CD4-positive, alpha-beta T cell treated with Interferon gamma for 1 hour (primary cell): ENCODE data around the gene AUTS2.

Experiments
- DNase-seq: peaks from one replicate; pipeline ENCODE4 v3.0.0-alpha.2; 2020

AUTS2 gene

DNA sequence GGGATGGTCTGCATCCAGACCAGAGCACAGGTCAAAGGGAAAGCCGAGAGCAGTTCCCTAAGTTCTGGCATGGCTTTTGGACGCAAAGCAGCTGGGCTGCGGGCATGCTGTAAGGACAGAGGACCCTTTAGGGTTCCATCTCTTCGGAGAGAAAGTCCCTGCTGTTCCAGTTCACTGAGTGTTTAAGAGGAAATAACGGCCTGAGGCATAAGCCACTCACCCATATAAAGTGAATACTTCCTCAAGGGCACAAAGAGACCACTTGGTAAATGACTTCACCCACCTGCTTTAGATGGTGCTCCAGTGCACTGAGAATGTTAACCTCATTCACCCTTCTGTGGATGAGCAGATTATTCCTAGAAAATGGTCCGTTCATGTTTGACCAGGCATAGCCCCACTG, 946.9 kb downstream of the AUTS2 start:
- DNase-seq: no peak

DNA sequence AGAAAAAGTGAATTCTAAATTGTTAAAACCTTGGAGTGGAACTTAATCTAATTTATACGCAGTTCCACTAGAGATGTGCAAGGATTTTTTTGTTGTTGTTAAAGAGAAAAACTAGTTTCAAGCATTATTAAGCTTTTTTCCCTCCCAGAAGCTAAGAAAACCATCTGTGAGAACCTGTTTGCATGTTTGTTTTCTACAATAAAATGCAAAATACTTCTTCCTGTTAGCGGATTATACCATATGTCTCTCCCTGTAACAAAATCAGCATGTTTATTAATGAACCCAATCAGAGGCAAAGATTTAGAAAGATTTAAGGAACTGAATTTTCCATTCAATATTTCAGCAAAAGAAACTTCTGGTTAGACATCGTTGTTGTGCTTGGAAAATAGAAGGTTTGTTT, 953.9 kb downstream of the AUTS2 start:
- no peak for DNase-seq

DNA sequence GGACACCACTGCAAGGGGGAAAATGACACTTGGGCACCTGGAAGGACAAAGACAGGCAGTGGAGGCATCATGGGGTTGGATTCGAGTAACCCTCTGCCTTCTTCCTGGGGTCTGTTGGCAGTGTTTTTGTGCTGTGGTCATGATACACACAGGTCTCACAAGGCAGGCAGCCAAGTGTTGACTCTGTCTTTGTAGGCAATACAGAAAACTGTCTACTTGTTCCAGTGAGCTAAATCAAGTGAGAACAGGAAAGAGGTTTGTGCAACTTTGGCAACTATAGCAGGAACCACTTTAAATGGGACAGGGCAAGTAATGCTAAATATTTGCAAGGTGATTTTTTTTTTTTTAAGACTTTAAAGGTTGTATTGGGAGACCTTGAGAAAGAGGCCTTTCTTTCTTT, 955.1 kb downstream of the AUTS2 start:
- no peak for DNase-seq

- no peak for DNase-seq
Observed at GRCh38 chr7:70554646-70555045, 956.4 kb downstream of the AUTS2 start.

- DNase-seq: no peak
Observed at GRCh38 chr7:70556761-70557160, 958.5 kb downstream of the AUTS2 start.

GRCh38 chr7:70557338-70557737, 959.1 kb downstream of the AUTS2 start:
- no peak for DNase-seq

GRCh38 chr7:70559815-70560214, 961.5 kb downstream of the AUTS2 start:
- no peak for DNase-seq

DNA sequence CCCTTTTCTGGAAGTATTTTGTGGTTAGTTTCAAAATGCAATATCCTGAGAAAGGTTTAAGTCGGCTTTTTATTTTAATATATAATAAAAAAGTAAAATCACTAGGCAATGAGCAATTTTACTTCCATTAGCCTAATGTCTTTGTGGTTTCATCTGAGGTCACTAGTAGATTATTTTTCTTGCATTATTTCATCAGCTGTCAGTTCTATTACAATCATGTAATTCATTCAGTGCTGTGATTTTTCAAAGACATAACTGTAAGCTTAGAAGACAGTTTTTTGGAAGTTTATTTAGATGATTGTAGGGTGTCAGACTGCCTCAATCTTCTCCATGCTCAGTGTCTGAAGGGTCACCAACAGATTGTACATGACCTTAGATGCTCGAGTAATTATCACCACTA, 965.7 kb downstream of the AUTS2 start:
- no peak for DNase-seq

GRCh38 chr7:70565721-70566370, 967.6 kb downstream of the AUTS2 start:
- DNase-seq: no peak

GRCh38 chr7:70566671-70567070, 968.4 kb downstream of the AUTS2 start:
- DNase-seq: no peak

DNA sequence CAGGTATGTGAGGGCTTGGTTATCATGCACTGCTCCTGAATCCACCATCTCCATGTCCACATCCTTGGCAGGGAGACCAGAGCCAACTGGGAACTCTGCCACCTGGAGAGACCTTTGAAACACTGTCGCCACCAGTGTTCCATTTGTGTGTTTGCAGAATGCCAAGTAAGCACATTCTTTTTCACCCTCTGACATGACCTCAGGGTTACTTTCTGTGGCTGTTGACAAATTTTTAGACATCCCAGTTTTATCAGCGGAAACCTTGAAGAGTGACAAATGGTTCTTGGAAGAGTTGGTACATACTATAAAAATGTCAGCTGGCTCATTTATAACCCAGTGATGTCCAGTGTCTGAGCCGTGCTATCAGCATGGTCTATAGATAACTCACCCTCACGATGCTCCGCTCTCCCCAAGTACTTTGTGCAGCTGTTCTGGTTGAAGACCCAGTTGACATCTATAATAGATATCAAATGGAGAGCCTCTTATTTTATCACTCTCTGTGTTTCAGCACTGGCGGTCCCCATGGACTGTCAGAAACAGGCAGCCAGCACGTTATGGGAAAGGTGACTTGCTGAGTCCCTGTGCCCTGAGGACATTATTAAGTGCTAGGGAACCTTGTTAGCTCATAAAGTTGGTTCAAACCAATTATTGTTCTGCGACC, 970.5 kb downstream of the AUTS2 start:
- no peak for DNase-seq

GRCh38 chr7:70569335-70569819, 971.1 kb downstream of the AUTS2 start:
- no peak for DNase-seq

DNA sequence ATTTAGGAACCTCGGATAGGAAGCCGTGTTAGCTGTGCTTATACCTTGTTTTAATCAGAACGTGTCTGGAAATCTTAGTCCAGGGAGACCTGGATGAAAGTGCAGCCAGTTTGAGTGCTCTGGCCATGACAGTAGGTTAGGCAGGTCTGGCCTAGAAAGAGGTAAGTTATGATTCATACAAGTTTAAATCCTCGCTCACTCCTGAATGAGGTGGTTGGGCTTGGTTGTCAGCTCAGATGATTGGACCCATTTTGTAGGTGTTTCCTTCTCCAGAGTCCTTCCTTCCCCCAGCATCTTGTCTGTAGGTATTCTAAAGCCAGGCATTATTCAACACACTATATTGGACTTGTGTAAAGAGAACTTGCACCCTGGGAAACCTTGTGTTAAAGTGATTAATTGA, 971.8 kb downstream of the AUTS2 start:
- DNase-seq: no peak

DNA sequence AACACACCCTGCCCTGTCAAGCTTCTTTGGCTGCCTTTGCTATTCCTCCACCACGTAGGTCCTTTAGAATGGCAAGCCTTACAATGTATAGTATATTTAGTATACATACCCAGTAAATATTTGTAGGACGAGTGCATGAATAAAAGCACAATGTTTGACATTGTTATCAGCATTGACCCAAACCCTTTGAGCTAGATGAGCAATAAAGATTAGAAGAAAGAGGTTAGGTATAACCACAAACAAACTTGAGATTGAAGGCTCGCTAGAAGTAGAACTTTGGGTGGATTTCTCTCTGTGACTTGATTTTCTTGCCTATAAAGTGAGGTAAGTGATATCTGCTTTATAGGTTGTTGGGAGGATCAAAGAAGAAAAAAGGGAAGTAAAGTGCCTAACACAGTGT, 972.7 kb downstream of the AUTS2 start:
- no peak for DNase-seq

DNA sequence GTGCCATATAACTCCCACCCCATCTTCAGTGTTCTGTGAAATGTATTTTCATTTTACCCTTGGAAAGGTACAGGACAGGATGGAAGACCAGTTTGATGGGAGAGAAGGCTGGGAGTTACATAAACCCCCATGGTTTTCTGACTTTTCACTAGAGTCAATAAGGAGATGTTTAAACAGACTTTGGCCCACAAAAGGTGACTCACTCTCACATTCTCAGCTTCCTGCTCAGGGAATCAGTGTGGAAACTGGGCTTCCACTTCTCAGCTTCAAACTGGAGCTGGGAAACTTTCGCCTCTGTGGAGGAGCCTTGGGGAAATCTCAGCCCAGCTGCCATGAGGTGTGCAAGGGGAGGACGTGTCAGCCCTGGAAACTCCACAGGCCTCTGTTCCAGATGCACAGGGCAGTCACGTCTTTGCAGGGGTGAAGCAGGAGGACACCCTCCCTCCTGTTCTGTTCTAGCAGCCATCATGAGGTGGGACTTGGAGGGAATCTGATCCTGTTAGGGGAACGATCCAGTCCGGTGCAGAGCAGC, 973.2 kb downstream of the AUTS2 start:
- DNase-seq: no peak

DNA sequence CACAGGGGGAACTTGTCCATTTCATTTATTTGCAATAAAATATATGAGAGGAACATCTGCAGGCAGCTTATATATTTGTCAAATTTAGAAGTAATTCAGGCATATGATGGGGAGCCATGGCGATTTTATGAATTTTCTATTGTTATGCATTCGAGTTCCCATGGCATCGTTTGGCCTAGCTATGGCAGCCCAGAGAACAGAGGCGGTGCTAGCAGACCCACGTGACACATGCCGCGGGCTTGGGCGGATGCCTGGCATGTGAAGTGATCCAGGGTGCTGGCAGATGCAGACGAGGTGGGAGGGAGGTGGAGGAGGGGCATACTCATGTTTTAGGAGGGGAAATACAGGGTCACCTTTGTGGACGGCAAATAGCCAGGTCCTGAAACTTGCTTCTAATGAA, 973.7 kb downstream of the AUTS2 start:
- no peak for DNase-seq

GRCh38 chr7:70572571-70572970, 974.3 kb downstream of the AUTS2 start:
- no peak for DNase-seq

- no peak for DNase-seq
Observed at GRCh38 chr7:70573071-70573661, 974.9 kb downstream of the AUTS2 start.

GRCh38 chr7:70573696-70574095, 975.4 kb downstream of the AUTS2 start:
- DNase-seq: no peak

GRCh38 chr7:70574314-70574834, 976.1 kb downstream of the AUTS2 start:
- no peak for DNase-seq

- DNase-seq: no peak
Observed at GRCh38 chr7:70574970-70575799, 976.9 kb downstream of the AUTS2 start.

DNA sequence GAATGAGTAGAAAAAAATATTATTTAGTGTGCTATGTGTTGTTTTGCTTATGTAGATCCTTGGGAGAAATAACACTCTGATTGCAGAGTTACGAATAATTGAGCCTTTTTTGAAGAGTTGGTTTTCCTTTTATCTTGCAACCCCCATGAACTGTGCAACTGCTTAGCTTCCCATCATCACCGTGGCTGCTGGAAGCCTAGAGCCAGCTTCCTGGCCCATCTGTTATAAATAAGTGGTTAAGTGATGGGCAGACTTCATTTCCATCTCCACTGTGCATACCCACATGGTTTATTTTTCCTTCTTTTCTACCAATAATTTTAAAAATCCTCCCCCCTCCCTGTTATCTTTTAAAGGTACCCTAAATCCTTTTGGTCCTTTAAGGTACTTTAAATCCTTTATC, 978.8 kb downstream of the AUTS2 start:
- DNase-seq: no peak

- no peak for DNase-seq
Observed at GRCh38 chr7:70578131-70578530, 979.9 kb downstream of the AUTS2 start.
